Right cardiac atrium (tissue), 5 donors: ENCODE data around the gene CRIP2. TPM values are rescaled to one million over a fixed set of nuclear protein-coding genes. Genes with fewer than 3 reads are reported as not detected.

Experiments used
- ATAC-seq, 2 donors: fragments of 200-7000 bp; cut with Tn5 transposase; one replicate each; pipeline versions ENCODE4 v1.8.0 to v1.9.1; 2020; ENCODE audit warnings: moderate library complexity in 2 of 2, mild to moderate bottlenecking in 1 of 2
- DNase-seq, 3 donors: peaks; one replicate each; pipeline ENCODE4 v3.0.0-alpha.2; 2020
- H3K27ac ChIP-seq: one replicate; pipeline ENCODE4 v1.5.1; 2013; ENCODE audit warnings: mild to moderate bottlenecking, low read length, control low read depth, moderate library complexity
- H3K27me3 ChIP-seq: one replicate; pipeline ENCODE4 v1.6.1; 2013; ENCODE audit not compliant: control insufficient read depth, insufficient read depth
- H3K4me1 ChIP-seq: one replicate; pipeline ENCODE4 v1.6.1; 2013; ENCODE audit warnings: low read length; ENCODE audit not compliant: control insufficient read depth, insufficient read depth
- H3K4me3 ChIP-seq: one replicate; pipeline ENCODE4 v1.5.1; 2013; ENCODE audit warnings: low read length, control low read depth
- H3K9me3 ChIP-seq: one replicate; pipeline ENCODE4 v1.6.1; 2013; ENCODE audit warnings: low read length; ENCODE audit not compliant: control insufficient read depth
- WGBS: extraction: QIAGEN DNeasy Blood & Tissue Kit; methylation state at CpG from one replicate; pipeline ENCODE4 v1.1.7; 2013; 5-methylcytosine and 5-hydroxymethylcytosine counted together
- intact Hi-C, 4 donors: fragments of 100-400 bp; cut with DNase I; formaldehyde crosslinking; loops; one replicate each; pipeline versions ENCODE4 v1.11.0 to v1.14.0; 2022 to 2023
- polyA plus RNA-seq: library from polyadenylated mRNA; stranded (reverse); fragments of 200-250 nt; gene quantifications from one replicate; pipeline ENCODE4 v1.2.3, GENCODE V29; 2013
- total RNA-seq, 4 donors: library from RNA; stranded (reverse); fragmentation: NEBNext Ultra II Directional; extraction: Animal tissue kit (Norgen Biotek cat#: 25700); gene quantifications; one replicate each; pipeline ENCODE4 v1.2.1, GENCODE V29; 2021
- donor health status: healthy with polysubstance abuse.
- donor health status: DM: no; HTN: yes; CAD: no.
- donor health status: DM: no; HTN: no; CAD: no.
- donor health status: DM: no; HTN: yes; CAD: no; lungs with severe emphysema.
- donor health status: DM: yes; HTN: yes; CAD: no.

Gene CRIP2
- total and polyA plus RNA-seq, 5 donors: 1,091 to 1,790 (median 1,274) TPM

- no peaks in the 10 kb centered on the region for H3K4me1 ChIP-seq
- intact Hi-C loops: loop anchor here in 1 of 4 donors (10.0 kb wide), 1 partner anchor 151 kb away; no protein-coding TSS in a partner anchor
- ATAC-seq (no peak), DNase-seq (no peak)
- H3K27me3 ChIP-seq: no peaks in the 10 kb centered on the region
- H3K4me3 ChIP-seq: no peak overlapping the region
- H3K27ac ChIP-seq: no peak overlapping the region
- no peaks in the 10 kb centered on the region for H3K9me3 ChIP-seq
- WGBS: 91% methylated on average over 9 of the region's 9 CpGs
Measured at GRCh38 chr14:105525326-105525725, 50.7 kb downstream of the CRIP2 start.

DNA sequence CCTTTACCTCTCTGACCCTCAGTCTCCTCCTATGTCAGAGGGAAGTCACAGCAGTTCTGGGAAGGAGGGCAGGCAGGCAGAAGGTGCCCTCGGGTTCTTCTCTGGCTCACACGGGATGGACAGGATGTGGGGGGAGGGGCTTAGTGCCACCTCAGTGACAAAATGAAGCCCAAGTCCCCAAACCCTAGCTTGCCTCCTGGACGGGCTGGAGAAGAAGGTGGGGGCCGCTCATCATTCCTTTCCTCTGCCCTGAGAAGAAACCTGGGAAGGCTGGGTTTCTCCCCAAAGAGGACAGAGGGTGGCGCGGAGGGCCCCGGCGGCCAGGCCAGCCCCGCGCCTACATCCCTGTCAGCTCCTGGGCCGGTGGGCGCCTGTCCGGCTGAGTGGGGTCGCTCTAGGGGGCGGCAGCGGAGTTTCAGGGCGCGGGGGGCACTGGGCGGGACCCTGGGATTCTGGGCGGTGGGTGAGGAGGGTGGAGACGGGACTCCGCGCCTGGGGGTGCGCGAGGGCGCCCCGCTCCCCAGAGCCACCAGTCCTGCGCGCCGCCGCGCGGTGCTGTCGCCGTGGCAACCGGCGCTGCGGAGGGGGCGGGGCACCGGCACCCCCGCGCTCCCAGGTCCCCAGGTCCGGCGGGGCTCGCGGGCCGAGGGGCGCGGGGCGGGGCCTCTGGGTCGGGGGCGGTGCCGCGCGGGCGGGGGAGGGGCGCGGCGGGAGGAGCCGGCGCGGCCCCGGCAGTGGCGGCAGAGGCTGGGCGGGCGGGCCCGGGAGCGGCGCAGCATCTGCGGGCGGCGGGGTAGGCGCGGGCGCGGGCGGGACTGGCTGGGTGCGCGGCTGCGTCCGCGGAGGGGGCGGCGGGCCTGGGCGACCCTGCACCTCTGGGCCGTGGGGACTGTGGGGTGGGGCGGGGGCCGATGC is 51.5 kb downstream of the CRIP2 start, which contains the start of gene TMEM121:
Gene TMEM121, plus strand, starts transcription at position 723 of the 915 bp plus-strand sequence. CDS start 2,252 bp downstream, outside the sequence.
- ATAC-seq (peak; percentile 3 to 6), DNase-seq (peak in 2 of 3 donors; percentile 73 to 74)
- intact Hi-C loops: loop anchor here in 1 of 4 donors (10.0 kb wide), 1 partner anchor 151 kb away; no protein-coding TSS in a partner anchor
- no peak within 1 kb of the TSS for H3K27ac ChIP-seq
- no peaks in the 10 kb centered on the region for H3K27me3 ChIP-seq
- H3K4me1 ChIP-seq: no peaks in the 10 kb centered on the region
- 1% methylated on average over 88 of the region's 88 CpGs for WGBS
- H3K9me3 ChIP-seq: no peaks in the 10 kb centered on the region
- H3K4me3 ChIP-seq: peak within 1 kb of the TSS; percentile 62

GRCh38 chr14:105526776-105527380 is 52.3 kb downstream of the CRIP2 start:
- intact Hi-C loops: loop anchor here in 1 of 4 donors (10.0 kb wide), 1 partner anchor 152 kb away; no protein-coding TSS in a partner anchor
- Histone ChIP-seq H3K4me1 (no peaks in the 10 kb centered on the region), H3K27me3 (no peaks in the 10 kb centered on the region), H3K4me3 (peak overlapping the region; percentile 62), H3K9me3 (no peaks in the 10 kb centered on the region), H3K27ac (no peak overlapping the region)
- peak in 2 of 3 donors; percentile 74 to 76 for DNase-seq
- 1% methylated on average over 48 of the region's 48 CpGs for WGBS
- peak; percentile 1 to 2 for ATAC-seq

GRCh38 chr14:105527381-105527825 is 52.8 kb downstream of the CRIP2 start:
- Histone ChIP-seq H3K9me3 (no peaks in the 10 kb centered on the region), H3K4me1 (no peaks in the 10 kb centered on the region), H3K27ac (no peak overlapping the region), H3K4me3 (peak overlapping the region; percentile 62), H3K27me3 (no peaks in the 10 kb centered on the region)
- no peak for DNase-seq
- intact Hi-C loops: loop anchor here in 1 of 4 donors (10.0 kb wide), 1 partner anchor 153 kb away; no protein-coding TSS in a partner anchor
- WGBS: 21% methylated on average over 23 of the region's 23 CpGs
- peak in 1 of 2 donors; percentile 4 for ATAC-seq

DNA sequence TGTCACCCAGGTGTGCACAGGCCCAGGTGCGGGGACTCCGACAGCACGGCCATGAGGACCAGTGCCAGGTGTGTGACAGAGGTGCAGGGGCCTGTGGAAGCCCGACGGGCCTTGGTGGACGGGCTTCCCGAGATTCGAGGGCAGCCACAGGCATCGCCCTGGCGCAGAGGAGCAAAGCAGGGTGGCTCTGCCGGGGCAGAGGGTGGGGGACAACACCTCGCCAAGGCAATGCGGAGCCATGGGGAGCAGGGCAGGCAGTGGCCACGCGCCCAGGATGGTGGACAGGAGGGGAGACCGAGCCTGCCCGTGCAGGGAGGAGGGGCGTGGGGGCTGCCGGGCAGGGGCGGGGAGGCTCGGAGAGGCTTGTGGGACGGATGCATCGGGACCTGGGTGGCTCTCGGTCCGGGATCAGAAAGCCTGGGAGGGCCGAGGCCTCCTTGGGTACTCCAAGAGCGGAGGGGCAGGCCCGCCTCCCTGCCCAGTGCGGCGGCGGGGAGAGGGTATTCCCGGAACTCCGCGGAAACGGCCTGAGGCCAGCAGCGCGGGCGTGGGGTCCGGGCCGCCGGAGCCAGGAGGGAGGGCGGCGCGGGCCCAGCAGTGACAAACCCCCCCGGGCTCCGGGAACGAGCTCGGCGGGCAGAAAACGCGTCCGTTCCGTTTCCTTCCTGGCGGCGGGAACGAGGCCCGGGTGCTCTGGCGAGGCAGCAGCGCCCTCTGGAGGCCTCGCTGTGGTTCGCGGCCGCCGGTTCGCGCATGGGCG is 53.4 kb downstream of the CRIP2 start:
- no peaks in the 10 kb centered on the region for H3K27me3 ChIP-seq
- H3K4me1 ChIP-seq: no peaks in the 10 kb centered on the region
- ATAC-seq (peak; percentile 71 to 72), DNase-seq (peak; percentile 81 to 95 (median 93))
- intact Hi-C loops: loop anchor here in 2 of 4 donors (2.0 to 10.0 kb wide), 2 partner anchors 153 to 157 kb away; no protein-coding TSS in a partner anchor
- H3K27ac ChIP-seq: no peak overlapping the region
- H3K9me3 ChIP-seq: no peaks in the 10 kb centered on the region
- H3K4me3 ChIP-seq: peak overlapping the region; percentile 52
- WGBS: 6% methylated on average over 67 of the region's 67 CpGs

DNA sequence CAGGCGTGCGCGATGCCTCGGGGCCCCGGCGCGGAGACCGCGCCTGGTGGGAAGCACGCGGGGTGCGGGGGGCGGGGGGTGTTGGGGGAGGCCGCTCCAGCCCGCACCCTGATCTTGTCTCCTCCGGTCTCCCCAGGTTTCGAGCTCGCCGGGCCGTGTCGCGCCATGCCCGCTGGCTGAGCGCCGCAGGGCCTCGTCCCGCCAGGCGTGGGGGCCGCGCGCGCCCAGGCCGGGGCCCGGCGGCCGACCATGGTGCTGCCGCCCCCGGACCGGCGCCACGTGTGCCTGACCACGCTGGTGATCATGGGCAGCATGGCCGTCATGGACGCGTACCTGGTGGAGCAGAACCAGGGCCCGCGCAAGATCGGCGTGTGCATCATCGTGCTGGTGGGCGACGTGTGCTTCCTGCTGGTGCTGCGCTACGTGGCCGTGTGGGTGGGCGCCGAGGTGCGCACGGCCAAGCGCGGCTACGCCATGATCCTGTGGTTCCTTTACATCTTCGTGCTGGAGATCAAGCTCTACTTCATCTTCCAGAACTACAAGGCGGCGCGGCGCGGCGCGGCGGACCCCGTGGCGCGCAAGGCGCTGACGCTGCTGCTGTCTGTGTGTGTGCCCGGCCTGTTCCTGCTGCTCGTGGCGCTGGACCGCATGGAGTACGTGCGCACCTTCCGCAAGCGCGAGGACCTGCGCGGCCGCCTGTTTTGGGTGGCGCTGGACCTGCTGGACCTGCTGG is 54.1 kb downstream of the CRIP2 start:
- ATAC-seq: peak in 1 of 2 donors; percentile 0
- peak in 2 of 3 donors; percentile 23 to 71 for DNase-seq
- no peaks in the 10 kb centered on the region for H3K27me3 ChIP-seq
- WGBS: 17% methylated on average over 89 of the region's 89 CpGs
- no peak overlapping the region for H3K27ac ChIP-seq
- no peaks in the 10 kb centered on the region for H3K9me3 ChIP-seq
- peak overlapping the region; percentile 52 for H3K4me3 ChIP-seq
- intact Hi-C loops: loop anchor here in 2 of 4 donors (2.0 to 10.0 kb wide), 2 partner anchors 154 to 158 kb away; no protein-coding TSS in a partner anchor
- no peaks in the 10 kb centered on the region for H3K4me1 ChIP-seq

- Histone ChIP-seq H3K27me3 (no peaks in the 10 kb centered on the region), H3K9me3 (no peaks in the 10 kb centered on the region), H3K4me1 (no peaks in the 10 kb centered on the region), H3K4me3 (no peak overlapping the region), H3K27ac (no peak overlapping the region)
- DNase-seq (peak in 1 of 3 donors; percentile 71), ATAC-seq (no peak)
- WGBS: 43% methylated on average over 24 of the region's 24 CpGs
- intact Hi-C loops: loop anchor here in 2 of 4 donors (2.0 to 10.0 kb wide), 2 partner anchors 154 to 158 kb away; no protein-coding TSS in a partner anchor
Measured at GRCh38 chr14:105529319-105529568, 54.6 kb downstream of the CRIP2 start.

Other genes starting within 250 kb of the CRIP2 start
- gene BTBD6, start 226.3 kb upstream of the CRIP2 start, total RNA-seq: 10 to 100 TPM; 28.1 to 40.5 (median 35.8) TPM
- 42.2 TPM for gene BTBD6, start 226.3 kb upstream of the CRIP2 start, polyA plus RNA-seq
- 10 to 100 TPM; 18.1 to 21.1 (median 18.4) TPM for gene BRF1, start 173.8 kb upstream of the CRIP2 start, total RNA-seq
- gene BRF1, start 173.8 kb upstream of the CRIP2 start, polyA plus RNA-seq: 17.9 TPM
- gene PACS2, start 160.1 kb upstream of the CRIP2 start, total RNA-seq: 10 to 100 TPM; 50.6 to 67.0 (median 64.4) TPM
- gene PACS2, start 160.1 kb upstream of the CRIP2 start, polyA plus RNA-seq: 63.0 TPM
- 1 to 10 TPM in 2 of 4 donors, under 1 TPM in 2; 0.46 to 1.9 (median 1.00) TPM for gene TEX22, start 76.3 kb upstream of the CRIP2 start, total RNA-seq
- 0.05 TPM for gene TEX22, start 76.3 kb upstream of the CRIP2 start, polyA plus RNA-seq
- gene MTA1, start 55.0 kb upstream of the CRIP2 start, total RNA-seq: 100 to 1,000 TPM; 121 to 179 (median 157) TPM
- 131 TPM for gene MTA1, start 55.0 kb upstream of the CRIP2 start, polyA plus RNA-seq
- gene CRIP1, start 12.1 kb downstream of the CRIP2 start, total RNA-seq: 100 to 1,000 TPM; 161 to 218 (median 192) TPM
- gene CRIP1, start 12.1 kb downstream of the CRIP2 start, polyA plus RNA-seq: 243 TPM
- 1 to 10 TPM; 5.2 to 6.9 (median 5.8) TPM for gene TEDC1, start 16.4 kb downstream of the CRIP2 start, total RNA-seq
- 6.5 TPM for gene TEDC1, start 16.4 kb downstream of the CRIP2 start, polyA plus RNA-seq
- 1 to 10 TPM; 2.8 to 4.4 (median 3.6) TPM for gene TMEM121, start 51.8 kb downstream of the CRIP2 start, total RNA-seq
- gene TMEM121, start 51.8 kb downstream of the CRIP2 start, polyA plus RNA-seq: 2.3 TPM